Activated CD8-positive, alpha-beta T cell treated with anti-CD3 and anti-CD28 coated beads for 36 hours (primary cell): ENCODE results near the gene IFT57. TPM values are rescaled to one million over a fixed set of nuclear protein-coding genes. Genes with fewer than 3 reads are reported as not detected.

Experiments used
- ATAC-seq: fragments of 200-7000 bp; cut with Tn5 transposase; one replicate; pipeline ENCODE4 v1.10.0; 2021; ENCODE audit warnings: mild to moderate bottlenecking, moderate library complexity
- CTCF ChIA-PET: fragments of 350-600 bp; sonication (Branson Sonifier 250); formaldehyde crosslinking; loops from one replicate; lab custom pipeline; 2021; ENCODE audit warnings: antibody characterized with exemption; lab: Charles Lee
- POLR2A ChIA-PET: fragments of 350-600 bp; sonication (Branson Sonifier 250); formaldehyde crosslinking; loops from one replicate; lab custom pipeline; 2021; ENCODE audit warnings: antibody characterized with exemption; lab: Charles Lee
- DNase-seq: peaks from one replicate; pipeline ENCODE4 v3.0.0-alpha.2; 2020
- H3K27ac Mint-ChIP-seq: one replicate; pipeline ENCODE4 v1.8.0; 2021; ENCODE audit warnings: mild to moderate bottlenecking, mixed read lengths
- H3K27me3 Mint-ChIP-seq: one replicate; pipeline ENCODE4 v1.8.0; 2021; ENCODE audit warnings: mixed read lengths
- H3K36me3 Mint-ChIP-seq: one replicate; pipeline ENCODE4 v1.8.0; 2021; ENCODE audit warnings: low read depth, mixed read lengths
- H3K4me1 Mint-ChIP-seq: one replicate; pipeline ENCODE4 v1.8.0; 2021; ENCODE audit warnings: low read depth, mixed read lengths
- H3K4me3 Mint-ChIP-seq: one replicate; pipeline ENCODE4 v1.8.0; 2021; ENCODE audit warnings: mild to moderate bottlenecking, moderate library complexity, mixed read lengths
- H3K9me3 Mint-ChIP-seq: one replicate; pipeline ENCODE4 v1.8.0; 2021; ENCODE audit warnings: mixed read lengths
- intact Hi-C: fragments of 100-400 bp; cut with micrococcal nuclease; formaldehyde crosslinking; loops from one replicate; pipeline ENCODE4 v1.10.0; 2022
- total RNA-seq, 2 experiments: library from RNA; stranded (reverse); gene quantifications; one replicate each; pipeline ENCODE4 v1.2.3, GENCODE V29; 2021
- TF ChIP-seq, protein P1 (sequence below): fragments of 200-600 bp; IDR thresholded peaks from one replicate; pipeline ENCODE4 v1.8.0; 2022; ENCODE audit warnings: antibody characterized with exemption, mild to moderate bottlenecking

The IFT57 gene
- total RNA-seq, 2 experiments from 2014 or later, result 30.9 to 35.3 TPM

- intact Hi-C loops, result loop anchor here (10.0 kb wide), 1 partner anchor 173 kb away; the partner anchor contains the start of gene HHLA2
- POLR2A ChIA-PET, result interaction anchor here (0.6 to 12.4 kb wide), 4 partner anchors 11 to 199 kb away, joined by 3 to 161 read pairs (median 80); no protein-coding TSS in a partner anchor
- peaks cover 6% of the 10 kb centered on the region for H3K9me3 Mint-ChIP-seq
Observed at GRCh38 chr3:108122276-108122675, 99.9 kb downstream of the IFT57 start.

GRCh38 chr3:108119398-108120104 lies 102.7 kb downstream of the IFT57 start:
- TF ChIP-seq, protein P1, sequence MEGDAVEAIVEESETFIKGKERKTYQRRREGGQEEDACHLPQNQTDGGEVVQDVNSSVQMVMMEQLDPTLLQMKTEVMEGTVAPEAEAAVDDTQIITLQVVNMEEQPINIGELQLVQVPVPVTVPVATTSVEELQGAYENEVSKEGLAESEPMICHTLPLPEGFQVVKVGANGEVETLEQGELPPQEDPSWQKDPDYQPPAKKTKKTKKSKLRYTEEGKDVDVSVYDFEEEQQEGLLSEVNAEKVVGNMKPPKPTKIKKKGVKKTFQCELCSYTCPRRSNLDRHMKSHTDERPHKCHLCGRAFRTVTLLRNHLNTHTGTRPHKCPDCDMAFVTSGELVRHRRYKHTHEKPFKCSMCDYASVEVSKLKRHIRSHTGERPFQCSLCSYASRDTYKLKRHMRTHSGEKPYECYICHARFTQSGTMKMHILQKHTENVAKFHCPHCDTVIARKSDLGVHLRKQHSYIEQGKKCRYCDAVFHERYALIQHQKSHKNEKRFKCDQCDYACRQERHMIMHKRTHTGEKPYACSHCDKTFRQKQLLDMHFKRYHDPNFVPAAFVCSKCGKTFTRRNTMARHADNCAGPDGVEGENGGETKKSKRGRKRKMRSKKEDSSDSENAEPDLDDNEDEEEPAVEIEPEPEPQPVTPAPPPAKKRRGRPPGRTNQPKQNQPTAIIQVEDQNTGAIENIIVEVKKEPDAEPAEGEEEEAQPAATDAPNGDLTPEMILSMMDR, result no peak
- Mint-ChIP-seq H3K27me3 (no peaks in the 10 kb centered on the region), H3K4me3 (no peak overlapping the region), H3K9me3 (peaks cover 6% of the 10 kb centered on the region), H3K27ac (no peak overlapping the region), H3K4me1 (peaks cover 59% of the 10 kb centered on the region), H3K36me3 (no peaks in the 10 kb centered on the region)
- intact Hi-C loops, result loop anchor here (10.0 kb wide), 1 partner anchor 175 kb away; the partner anchor contains the start of gene HHLA2
- ATAC-seq (no peak), DNase-seq (no peak)
- ChIA-PET CTCF (no interaction called here), POLR2A (interaction anchor here (2.6 to 12.4 kb wide), 2 partner anchors 12 to 32 kb away, joined by 12 to 155 read pairs; no protein-coding TSS in a partner anchor)

More at GRCh38 chr3:108122276-108122675, 99.9 kb downstream of the IFT57 start:
- H3K27ac Mint-ChIP-seq, result no peak overlapping the region
- DNase-seq (no peak), ATAC-seq (no peak)
- H3K36me3 Mint-ChIP-seq, result peaks cover 19% of the 10 kb centered on the region
- H3K27me3 Mint-ChIP-seq, result no peaks in the 10 kb centered on the region
- peaks cover 62% of the 10 kb centered on the region for H3K4me1 Mint-ChIP-seq
- TF ChIP-seq, protein P1, result no peak
- no peak overlapping the region for H3K4me3 Mint-ChIP-seq
- CTCF ChIA-PET, result interaction anchor here (1.5 to 3.2 kb wide), 3 partner anchors 16 to 33 kb away, joined by 5 to 12 read pairs (median 6); no protein-coding TSS in a partner anchor

GRCh38 chr3:108118038-108118768 lies 104.0 kb downstream of the IFT57 start:
- DNase-seq, result peak; percentile 52
- no peaks in the 10 kb centered on the region for H3K27me3 Mint-ChIP-seq
- ChIA-PET CTCF (interaction anchor here (0.8 to 1.6 kb wide), 5 partner anchors 10 to 18 kb away, joined by 3 to 4 read pairs (median 3); no protein-coding TSS in a partner anchor), POLR2A (interaction anchor here (0.8 to 12.4 kb wide), 4 partner anchors 8 to 39 kb away, joined by 3 to 155 read pairs (median 8); no protein-coding TSS in a partner anchor)
- TF ChIP-seq, protein P1, result no peak
- H3K27ac Mint-ChIP-seq, result peak overlapping the region; percentile 64
- intact Hi-C loops, result no loop called here
- peaks cover 46% of the 10 kb centered on the region for H3K4me1 Mint-ChIP-seq
- peak; percentile 88 for ATAC-seq
- no peaks in the 10 kb centered on the region for H3K36me3 Mint-ChIP-seq
- peaks cover 6% of the 10 kb centered on the region for H3K9me3 Mint-ChIP-seq
- peak overlapping the region; percentile 8 for H3K4me3 Mint-ChIP-seq

- H3K4me3 Mint-ChIP-seq, result no peak overlapping the region
- DNase-seq (peak; percentile 24), ATAC-seq (peak; percentile 49)
- H3K27me3 Mint-ChIP-seq, result no peaks in the 10 kb centered on the region
- TF ChIP-seq, protein P1, result no peak
- ChIA-PET POLR2A (interaction anchor here (0.8 to 12.4 kb wide), 3 partner anchors 14 to 38 kb away, joined by 4 to 155 read pairs (median 12); no protein-coding TSS in a partner anchor), CTCF (interaction anchor here (0.8 to 1.6 kb wide), 4 partner anchors 9 to 16 kb away, joined by 3 to 4 read pairs (median 3); no protein-coding TSS in a partner anchor)
- peaks cover 40% of the 10 kb centered on the region for H3K4me1 Mint-ChIP-seq
- no peaks in the 10 kb centered on the region for H3K36me3 Mint-ChIP-seq
- peaks cover 6% of the 10 kb centered on the region for H3K9me3 Mint-ChIP-seq
- intact Hi-C loops, result no loop called here
- no peak overlapping the region for H3K27ac Mint-ChIP-seq
Observed at GRCh38 chr3:108117241-108117775, 104.9 kb downstream of the IFT57 start.
